ENCODE results near the gene MAD1L1. TPM values are rescaled to one million over a fixed set of nuclear protein-coding genes. Genes with fewer than 3 reads are reported as not detected.
A peak's percentile ranks its signal among the peaks of the same experiment; 100 is the strongest.

MAD1L1 gene
- total and polyA plus RNA-seq, 2 of the 8 experiments (the other 6 are each of a cell fraction or from before 2014, with no cell fraction given), result 40.4 to 44.6 TPM

DNA sequence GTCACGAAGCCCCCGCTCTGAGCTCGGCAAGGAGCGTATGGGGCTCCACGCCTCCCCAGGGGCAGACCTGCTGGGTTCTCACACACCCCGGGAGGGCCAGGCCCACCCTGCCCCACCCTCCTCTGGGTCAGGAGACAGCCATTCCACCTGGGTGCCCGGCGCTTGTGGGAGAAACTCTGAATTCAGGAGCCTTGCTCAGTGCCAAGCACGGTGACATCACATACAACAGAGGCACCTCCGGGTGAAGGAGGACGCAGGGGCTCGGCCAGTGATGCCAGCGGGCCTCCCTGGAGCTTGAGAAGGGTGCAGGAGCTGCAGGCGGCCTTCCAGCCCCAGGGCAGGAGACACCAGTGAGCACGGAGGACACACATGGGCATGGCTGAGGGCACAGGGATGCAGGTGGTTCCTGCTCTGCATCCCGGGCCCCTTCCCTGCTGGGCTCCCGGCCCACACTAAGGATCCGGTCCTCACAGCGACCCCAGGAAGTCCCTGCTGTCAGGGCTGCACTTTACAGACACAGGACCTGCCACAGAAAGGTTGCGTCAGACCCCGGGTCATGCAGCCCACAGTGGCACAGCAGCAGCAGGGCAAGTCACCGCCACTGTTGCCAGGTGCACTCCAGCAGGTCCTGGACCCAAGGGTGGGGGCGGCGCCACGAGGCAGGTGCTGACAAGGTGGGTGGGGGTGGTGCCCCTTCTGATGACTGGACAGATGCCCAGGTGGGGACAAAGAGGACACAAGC lies 108.0 kb downstream of the MAD1L1 start:
- no peak overlapping the region; the same call in 1 of the 2 replicates for H2BK5ac ChIP-seq (ENCODE audit: low read depth, low read length)
- H3K36me3 ChIP-seq (ENCODE audit: control insufficient read depth in 2 of 4, insufficient read depth in 4 of 4, low read length in 3 of 4), result no peaks in the 10 kb centered on the region; a peak in 1 of 8 replicates
- no peak overlapping the region; the same call in 1 of the 2 replicates for H4K8ac ChIP-seq (ENCODE audit: extremely low read depth, insufficient read depth, low read length)
- H2BK15ac ChIP-seq (ENCODE audit: low read length), result no peak overlapping the region
- no peak overlapping the region for H2AFZ ChIP-seq (ENCODE audit: low read length)
- H3K4me1 ChIP-seq (replicated peaks in 1 of 4; ENCODE audit: control insufficient read depth in 3 of 4, insufficient read depth in 4 of 4, low read length in 3 of 4), result no peaks in the 10 kb centered on the region
- H3K9me3 ChIP-seq (ENCODE audit: insufficient read depth in 2 of 2, low read depth in 1 of 2, low read length in 1 of 2), result no peaks in the 10 kb centered on the region
- no peak overlapping the region for H2AK5ac ChIP-seq (ENCODE audit: low read depth, low read length)
- no peak overlapping the region for H3K4me2 ChIP-seq (ENCODE audit: insufficient read depth in 1 of 2, low read depth in 2 of 2, low read length in 2 of 2)
- H3K14ac ChIP-seq (ENCODE audit: insufficient read length), result no peak overlapping the region
- H3K56ac ChIP-seq (replicated peaks; ENCODE audit: insufficient read length, low read depth, low read length), result no peak overlapping the region
- no peak overlapping the region for H3K9ac ChIP-seq (replicated peaks in 1 of 4; ENCODE audit: extremely low read depth in 1 of 4, low read depth in 3 of 4, low read length in 3 of 4)
- H3K27me3 ChIP-seq (replicated peaks in 1 of 4; ENCODE audit: control insufficient read depth in 3 of 4, extremely low read depth in 1 of 4, insufficient read depth in 3 of 4, low read length in 3 of 4), result no peaks in the 10 kb centered on the region
- H3K18ac ChIP-seq (ENCODE audit: extremely low read depth, low read length), result no peak overlapping the region
- H2BK120ac ChIP-seq (replicated peaks; ENCODE audit: low read depth, low read length), result no peak overlapping the region
- no peaks in the 10 kb centered on the region for H3K23me2 ChIP-seq (ENCODE audit: low read depth, low read length)
- no peaks in the 10 kb centered on the region for H3K79me2 ChIP-seq (ENCODE audit: control insufficient read depth in 1 of 2, insufficient read depth in 2 of 2, low read length in 2 of 2)
- no peak overlapping the region for H4K91ac ChIP-seq (replicated peaks; ENCODE audit: insufficient read length, low read length)
- H4K5ac ChIP-seq (ENCODE audit: insufficient read length, low read depth, low read length), result no peak overlapping the region
- DNase-seq (ENCODE audit: low read depth in 1 of 2, low spot score in 2 of 2) (no peak), FAIRE-seq (no peak)
- H2BK20ac ChIP-seq (ENCODE audit: low read length), result no peak overlapping the region
- no peak overlapping the region for H3K4ac ChIP-seq (replicated peaks; ENCODE audit: insufficient read length, low read depth, low read length)
- no peaks in the 10 kb centered on the region; the same call in 1 of the 2 replicates for H3K79me1 ChIP-seq (ENCODE audit: low read depth, low read length)
- no peak overlapping the region for H3K23ac ChIP-seq (ENCODE audit: insufficient read length)
- H3K4me3 ChIP-seq (ENCODE audit: extremely low read depth in 1 of 4, insufficient read depth in 2 of 4, low read depth in 3 of 4, low read length in 4 of 4), result no peak overlapping the region
- 96% methylated on average over 22 of the region's 25 CpGs; no CpG with 5 or more reads in 1 of the 2 experiments for WGBS, 2 experiments (ENCODE audit: extremely low coverage in 1 of 2, insufficient coverage in 1 of 2, insufficient read length in 1 of 2, insufficient replicate concordance in 2 of 2, low coverage in 1 of 2, low lambda C conversion rate in 2 of 2, missing lambda C conversion rate in 1 of 2)
- H4K20me1 ChIP-seq (replicated peaks in 1 of 2; ENCODE audit: control insufficient read depth in 1 of 2, insufficient read depth in 2 of 2, low read length in 2 of 2), result peaks cover 2% of the 10 kb centered on the region in 2 experiments
- CTCF ChIA-PET (ENCODE audit: partially characterized antibody), result interaction anchor here (0.8 to 2.2 kb wide), 4 partner anchors 11 to 55 kb away, joined by 3 to 10 read pairs (median 4); no protein-coding TSS in a partner anchor
- POLR2A ChIA-PET (ENCODE audit: partially characterized antibody), result no interaction called here
- peak overlapping the region; percentile 52 for H3K27ac ChIP-seq (ENCODE audit: low read depth, low read length)
- TF ChIP-seq, protein P1, sequence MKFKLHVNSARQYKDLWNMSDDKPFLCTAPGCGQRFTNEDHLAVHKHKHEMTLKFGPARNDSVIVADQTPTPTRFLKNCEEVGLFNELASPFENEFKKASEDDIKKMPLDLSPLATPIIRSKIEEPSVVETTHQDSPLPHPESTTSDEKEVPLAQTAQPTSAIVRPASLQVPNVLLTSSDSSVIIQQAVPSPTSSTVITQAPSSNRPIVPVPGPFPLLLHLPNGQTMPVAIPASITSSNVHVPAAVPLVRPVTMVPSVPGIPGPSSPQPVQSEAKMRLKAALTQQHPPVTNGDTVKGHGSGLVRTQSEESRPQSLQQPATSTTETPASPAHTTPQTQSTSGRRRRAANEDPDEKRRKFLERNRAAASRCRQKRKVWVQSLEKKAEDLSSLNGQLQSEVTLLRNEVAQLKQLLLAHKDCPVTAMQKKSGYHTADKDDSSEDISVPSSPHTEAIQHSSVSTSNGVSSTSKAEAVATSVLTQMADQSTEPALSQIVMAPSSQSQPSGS (IDR thresholded peaks at IDR 0.05; ENCODE audit: low read length), result no peak
- TF ChIP-seq SIN3A (conservative IDR thresholded peaks at IDR 0.05 in 1 of 2, IDR thresholded peaks at IDR 0.05 in 1 of 2; ENCODE audit: low read depth in 1 of 2, low read length in 2 of 2), result no peak
- TF ChIP-seq POLR2AphosphoS5 (IDR thresholded peaks at IDR 0.05; ENCODE audit: low read depth, low read length), result no peak
- TF ChIP-seq CBX5 (IDR thresholded peaks at IDR 0.05; ENCODE audit: low read depth, low read length), result no peak
- no peak for TF ChIP-seq ZNF274 (IDR thresholded peaks at IDR 0.05; ENCODE audit: borderline replicate concordance, extremely low read depth, low read length)
- no peak for TF ChIP-seq EZH2 (IDR thresholded peaks at IDR 0.05; ENCODE audit: low read depth, low read length, severe bottlenecking)
- no peak for TF ChIP-seq ASH2L (IDR thresholded peaks at IDR 0.05; ENCODE audit: low read length)
- no peak overlapping the region for H2BK12ac ChIP-seq (ENCODE audit: low read depth, low read length)
